HEK293 (cell line): Measurements from ENCODE around the gene PDE4D.

Experiments
- CTCF ChIA-PET: fragments of 350-600 bp; formaldehyde crosslinking; extraction: SDS; loops from one replicate; lab custom pipeline; 2021; ENCODE audit warnings: antibody characterized with exemption; lab: Yijun Ruan, JAX
- POLR2A ChIA-PET: fragments of 300-600 bp; formaldehyde crosslinking; extraction: SDS; loops from one replicate; lab custom pipeline; 2020; ENCODE audit warnings: antibody characterized with exemption, inconsistent platforms; lab: Yijun Ruan, JAX
- H3K27ac ChIP-seq: fragments of 200-500 bp; sonication (Bioruptor generic); 2 replicates; pipeline ENCODE4 v1.5.1; 2014; ENCODE audit warnings: low read depth, low read length, control low read depth, inconsistent platforms; ENCODE audit errors: extremely low read depth
- H3K36me3 ChIP-seq, 2 experiments: fragments of 200-500 bp in 1 of 2; sonication (Bioruptor generic) in 1 of 2; 1 replicate in 1 of 2; 2 replicates in 1 of 2; pipeline ENCODE4 v1.5.1; 2014 to 2017; ENCODE audit warnings: inconsistent platforms in 2 of 2, low read length in 2 of 2; ENCODE audit not compliant: control insufficient read depth in 2 of 2, insufficient read depth in 1 of 2
- H3K4me1 ChIP-seq: fragments of 200-500 bp; sonication (Bioruptor generic); 2 replicates; pipeline ENCODE4 v1.5.1; 2014; ENCODE audit warnings: mild to moderate bottlenecking, low read length, inconsistent platforms; ENCODE audit not compliant: control insufficient read depth, insufficient read depth
- H3K4me3 ChIP-seq: 2 replicates; pipeline ENCODE4 v1.5.1; 2011; ENCODE audit warnings: low read depth, mild to moderate bottlenecking, control low read depth, low read length, moderate library complexity
- H3K9me3 ChIP-seq: fragments of 200-500 bp; sonication (Bioruptor generic); 2 replicates; pipeline ENCODE4 v1.5.1; 2014; ENCODE audit warnings: low read depth, low read length, inconsistent platforms; ENCODE audit not compliant: control insufficient read depth, insufficient read depth
- KLF10 ChIP-seq: fragments of 450-650 bp; IDR thresholded peaks from 2 replicates; pipeline ENCODE4 v1.5.1; 2018; ENCODE audit warnings: missing biosample characterization, mild to moderate bottlenecking, missing genetic modification characterization
- SCRT1 ChIP-seq: fragments of 450-650 bp; formaldehyde crosslinking; IDR thresholded peaks from 2 replicates; pipeline ENCODE4 v1.5.1; 2016; ENCODE audit warnings: missing biosample characterization, missing genetic modification characterization, borderline replicate concordance
- SCRT2 ChIP-seq: fragments of 450-650 bp; formaldehyde crosslinking; IDR thresholded peaks from 2 replicates; pipeline ENCODE4 v1.5.1; 2016; ENCODE audit warnings: missing biosample characterization, missing genetic modification characterization
- TRIM28 ChIP-seq: IDR thresholded peaks from 2 replicates; pipeline ENCODE4 v1.6.1; 2011; ENCODE audit warnings: low read length, control low read depth, borderline replicate concordance
- ZNF140 ChIP-seq: fragments of 450-650 bp; formaldehyde crosslinking; IDR thresholded peaks from 2 replicates; pipeline ENCODE4 v1.5.1; 2016; ENCODE audit warnings: missing biosample characterization, missing genetic modification characterization
- ZNF146 ChIP-seq: fragments of 450-650 bp; formaldehyde crosslinking; IDR thresholded peaks from 2 replicates; pipeline ENCODE4 v1.5.1; 2016; ENCODE audit warnings: missing biosample characterization, missing genetic modification characterization
- ZNF157 ChIP-seq: fragments of 450-650 bp; formaldehyde crosslinking; IDR thresholded peaks from 2 replicates; pipeline ENCODE4 v1.5.1; 2016; ENCODE audit warnings: missing biosample characterization, missing genetic modification characterization
- ZNF174 ChIP-seq: fragments of 450-650 bp; formaldehyde crosslinking; IDR thresholded peaks from 2 replicates; pipeline ENCODE4 v1.5.0; 2017; ENCODE audit warnings: missing biosample characterization, mild to moderate bottlenecking, missing genetic modification characterization
- ZNF184 ChIP-seq: fragments of 450-650 bp; IDR thresholded peaks from 2 replicates; pipeline ENCODE4 v1.5.1; 2018; ENCODE audit warnings: missing biosample characterization, mild to moderate bottlenecking, missing genetic modification characterization
- ZNF302 ChIP-seq: fragments of 450-650 bp; formaldehyde crosslinking; IDR thresholded peaks from 2 replicates; pipeline ENCODE4 v1.5.1; 2016; ENCODE audit warnings: missing biosample characterization, missing genetic modification characterization, low read depth
- ZNF354C ChIP-seq: fragments of 450-650 bp; formaldehyde crosslinking; IDR thresholded peaks from 2 replicates; pipeline ENCODE4 v1.5.1; 2016; ENCODE audit warnings: missing biosample characterization, missing genetic modification characterization, low read depth, borderline replicate concordance
- ZNF394 ChIP-seq: fragments of 450-650 bp; formaldehyde crosslinking; IDR thresholded peaks from 2 replicates; pipeline ENCODE4 v1.5.1; 2016; ENCODE audit warnings: missing biosample characterization, missing genetic modification characterization, mild to moderate bottlenecking, moderate library complexity, borderline replicate concordance
- ZNF530 ChIP-seq: fragments of 450-650 bp; formaldehyde crosslinking; IDR thresholded peaks from 2 replicates; pipeline ENCODE4 v1.5.1; 2016; ENCODE audit warnings: low read depth, missing biosample characterization, missing genetic modification characterization
- ZNF571 ChIP-seq: fragments of 450-650 bp; formaldehyde crosslinking; IDR thresholded peaks from 2 replicates; pipeline ENCODE4 v1.5.0; 2017; ENCODE audit warnings: missing biosample characterization, missing genetic modification characterization
- ZNF610 ChIP-seq: fragments of 450-650 bp; formaldehyde crosslinking; IDR thresholded peaks from 2 replicates; pipeline ENCODE4 v1.5.1; 2016; ENCODE audit warnings: missing biosample characterization, missing genetic modification characterization, borderline replicate concordance
- ZNF629 ChIP-seq: fragments of 450-650 bp; formaldehyde crosslinking; IDR thresholded peaks from 2 replicates; pipeline ENCODE4 v1.5.1; 2017; ENCODE audit warnings: missing biosample characterization, missing genetic modification characterization
- ZNF654 ChIP-seq: fragments of 450-650 bp; formaldehyde crosslinking; IDR thresholded peaks from 2 replicates; pipeline ENCODE4 v1.5.1; 2016; ENCODE audit warnings: low read depth, missing biosample characterization, missing genetic modification characterization
- ZNF664 ChIP-seq: fragments of 450-650 bp; formaldehyde crosslinking; IDR thresholded peaks from 2 replicates; pipeline ENCODE4 v1.5.1; 2016; ENCODE audit warnings: missing biosample characterization, missing genetic modification characterization
- ZNF837 ChIP-seq: fragments of 450-650 bp; formaldehyde crosslinking; IDR thresholded peaks from 2 replicates; pipeline ENCODE4 v1.5.1; 2016; ENCODE audit warnings: missing biosample characterization, missing genetic modification characterization
- ZSCAN16 ChIP-seq: fragments of 450-650 bp; formaldehyde crosslinking; IDR thresholded peaks from 2 replicates; pipeline ENCODE4 v1.5.1; 2016; ENCODE audit warnings: missing biosample characterization, missing genetic modification characterization
- TF ChIP-seq, protein P1 (sequence below): fragments of 450-650 bp; formaldehyde crosslinking; IDR thresholded peaks from 2 replicates; pipeline ENCODE4 v1.5.1; 2016; ENCODE audit warnings: missing biosample characterization, missing genetic modification characterization, low read depth
- TF ChIP-seq, protein P2 (sequence below): fragments of 450-650 bp; formaldehyde crosslinking; IDR thresholded peaks from 2 replicates; pipeline ENCODE4 v1.5.1; 2017; ENCODE audit warnings: missing biosample characterization, missing genetic modification characterization
- TF ChIP-seq, protein P3 (sequence below): fragments of 450-650 bp; formaldehyde crosslinking; IDR thresholded peaks from 2 replicates; pipeline ENCODE4 v1.5.1; 2016; ENCODE audit warnings: missing biosample characterization, missing genetic modification characterization
- TF ChIP-seq, protein P4 (sequence below): fragments of 450-650 bp; formaldehyde crosslinking; IDR thresholded peaks from 2 replicates; pipeline ENCODE4 v1.5.1; 2017; ENCODE audit warnings: missing biosample characterization, missing genetic modification characterization

The PDE4D gene

DNA sequence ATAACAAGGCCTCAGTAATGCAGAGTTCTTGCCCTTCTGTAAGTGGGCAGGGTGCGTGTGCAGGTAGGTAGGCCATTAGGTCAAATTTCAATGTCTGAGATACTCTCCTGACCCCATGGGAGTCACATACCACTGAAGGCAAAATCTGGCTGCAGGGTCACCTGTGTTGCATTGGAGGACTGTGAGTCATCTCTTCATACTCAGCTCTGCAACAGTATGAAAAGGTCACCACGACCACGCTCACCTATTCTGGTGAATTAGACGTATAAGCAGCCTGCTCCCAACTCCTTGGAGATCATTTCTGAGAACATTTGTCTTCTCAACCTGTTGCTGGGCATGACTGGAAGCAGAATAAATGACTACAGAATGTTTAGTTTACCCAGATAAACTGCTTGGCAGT, 599.8 kb downstream of the PDE4D start:
- H3K27ac ChIP-seq, result no peak overlapping the region
- POLR2A ChIA-PET, result no interaction called here

DNA sequence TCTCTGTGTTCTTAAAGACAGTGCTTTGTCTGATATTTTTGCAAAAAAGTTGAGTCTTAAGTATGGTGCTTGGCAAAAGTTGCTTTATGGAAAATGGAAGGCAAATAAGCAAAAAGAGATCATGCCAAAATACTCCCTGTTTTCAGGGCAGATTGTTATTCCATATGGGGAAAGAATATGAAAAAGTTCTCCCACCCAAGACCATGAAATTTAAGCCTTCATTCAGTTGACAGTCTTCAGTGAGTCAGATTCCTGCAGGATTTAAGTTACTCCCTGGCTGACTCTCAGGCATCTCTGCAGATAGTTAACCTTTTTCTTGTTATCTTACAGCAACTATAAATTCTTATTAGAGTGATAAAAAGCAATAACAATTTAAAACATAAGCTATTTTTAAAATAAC, 601.6 kb downstream of the PDE4D start:
- Histone ChIP-seq H3K4me1 (peaks cover 15% of the 10 kb centered on the region), H3K27ac (no peak overlapping the region), H3K4me3 (no peak overlapping the region), H3K9me3 (no peaks in the 10 kb centered on the region), H3K36me3 (no peaks in the 10 kb centered on the region)
- TF ChIP-seq ZNF664 (tag by site-specific recombination), result no peak
- TF ChIP-seq ZNF571 (tag by site-specific recombination), result no peak
- TF ChIP-seq TRIM28, result no peak
- no peak for TF ChIP-seq ZNF302
- TF ChIP-seq ZNF174 (tag by site-specific recombination), result no peak
- TF ChIP-seq ZNF184, result no peak
- TF ChIP-seq KLF10 (tag by site-specific recombination), result no peak
- no peak for TF ChIP-seq ZNF354C (tag by site-specific recombination)
- no peak for TF ChIP-seq ZNF837 (tag by site-specific recombination)
- ChIA-PET POLR2A (no interaction called here), CTCF (interaction anchor here (0.5 to 1.8 kb wide), 3 partner anchors 9 to 75 kb away, joined by 3 to 5 read pairs (median 5); no protein-coding TSS in a partner anchor)

More for the DNA sequence above, 599.8 kb downstream of the PDE4D start:
- no peaks in the 10 kb centered on the region for H3K9me3 ChIP-seq
- H3K4me3 ChIP-seq, result no peak overlapping the region
- CTCF ChIA-PET, result no interaction called here
- peak; percentile 79 for TF ChIP-seq SCRT2 (tag by site-specific recombination)
- no peak for TF ChIP-seq ZNF530
- H3K4me1 ChIP-seq, result peaks cover 19% of the 10 kb centered on the region
- H3K36me3 ChIP-seq, result no peaks in the 10 kb centered on the region

DNA sequence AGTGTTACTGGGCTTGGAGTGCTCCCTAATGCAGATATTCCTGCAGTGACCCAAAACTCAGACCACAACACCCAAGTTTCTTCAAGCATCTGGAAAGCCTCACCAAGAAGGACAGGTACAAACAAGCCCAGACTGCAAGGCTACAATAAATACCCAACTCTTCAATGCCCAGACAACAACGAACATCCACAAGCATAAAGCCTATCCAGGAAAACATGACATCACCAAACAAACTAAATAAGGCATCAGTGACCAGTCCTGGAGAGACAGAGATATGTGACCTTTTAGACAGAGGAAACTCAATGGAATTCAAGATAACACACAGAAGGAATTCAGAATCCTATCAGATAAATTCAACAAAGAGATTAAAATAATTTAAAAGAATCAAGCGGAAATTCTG, 605.6 kb downstream of the PDE4D start:
- TF ChIP-seq, protein P1, sequence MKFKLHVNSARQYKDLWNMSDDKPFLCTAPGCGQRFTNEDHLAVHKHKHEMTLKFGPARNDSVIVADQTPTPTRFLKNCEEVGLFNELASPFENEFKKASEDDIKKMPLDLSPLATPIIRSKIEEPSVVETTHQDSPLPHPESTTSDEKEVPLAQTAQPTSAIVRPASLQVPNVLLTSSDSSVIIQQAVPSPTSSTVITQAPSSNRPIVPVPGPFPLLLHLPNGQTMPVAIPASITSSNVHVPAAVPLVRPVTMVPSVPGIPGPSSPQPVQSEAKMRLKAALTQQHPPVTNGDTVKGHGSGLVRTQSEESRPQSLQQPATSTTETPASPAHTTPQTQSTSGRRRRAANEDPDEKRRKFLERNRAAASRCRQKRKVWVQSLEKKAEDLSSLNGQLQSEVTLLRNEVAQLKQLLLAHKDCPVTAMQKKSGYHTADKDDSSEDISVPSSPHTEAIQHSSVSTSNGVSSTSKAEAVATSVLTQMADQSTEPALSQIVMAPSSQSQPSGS (tag by site-specific recombination), result peak; percentile 88
- TF ChIP-seq, protein P2, sequence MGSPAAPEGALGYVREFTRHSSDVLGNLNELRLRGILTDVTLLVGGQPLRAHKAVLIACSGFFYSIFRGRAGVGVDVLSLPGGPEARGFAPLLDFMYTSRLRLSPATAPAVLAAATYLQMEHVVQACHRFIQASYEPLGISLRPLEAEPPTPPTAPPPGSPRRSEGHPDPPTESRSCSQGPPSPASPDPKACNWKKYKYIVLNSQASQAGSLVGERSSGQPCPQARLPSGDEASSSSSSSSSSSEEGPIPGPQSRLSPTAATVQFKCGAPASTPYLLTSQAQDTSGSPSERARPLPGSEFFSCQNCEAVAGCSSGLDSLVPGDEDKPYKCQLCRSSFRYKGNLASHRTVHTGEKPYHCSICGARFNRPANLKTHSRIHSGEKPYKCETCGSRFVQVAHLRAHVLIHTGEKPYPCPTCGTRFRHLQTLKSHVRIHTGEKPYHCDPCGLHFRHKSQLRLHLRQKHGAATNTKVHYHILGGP, result peak; percentile 83
- TF ChIP-seq ZNF146 (tag by site-specific recombination) (no peak), ZNF610 (no peak), ZNF629 (tag by site-specific recombination) (peak; percentile 34)
- Histone ChIP-seq H3K27ac (no peak overlapping the region; the same call in 1 of the 2 replicates), H3K9me3 (no peaks in the 10 kb centered on the region), H3K36me3 (no peaks in the 10 kb centered on the region), H3K4me1 (peaks cover 15% of the 10 kb centered on the region), H3K4me3 (no peak overlapping the region)
- POLR2A ChIA-PET, result no interaction called here
- CTCF ChIA-PET, result interaction anchor here (0.7 kb wide), 1 partner anchor 11 kb away, joined by 3 read pairs; no protein-coding TSS in a partner anchor

DNA sequence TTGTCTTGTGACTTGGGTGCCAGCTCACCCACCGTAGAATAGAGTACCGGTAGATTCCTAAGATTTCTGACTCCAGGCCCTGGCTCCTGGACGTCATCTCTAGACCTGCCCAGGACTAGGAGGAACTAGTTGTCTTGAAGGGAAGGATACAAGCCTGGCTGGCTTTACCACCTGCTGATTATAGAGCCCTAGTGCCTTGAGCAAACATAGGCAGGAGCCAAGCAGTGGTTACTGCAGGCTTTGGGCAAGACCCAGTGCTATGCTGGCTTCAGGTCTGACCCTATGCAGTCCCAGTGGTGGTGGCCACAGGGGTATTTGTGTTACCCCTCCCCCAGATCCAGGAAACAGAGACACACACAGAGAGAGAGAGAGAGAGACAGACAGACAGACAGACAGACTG, 606.2 kb downstream of the PDE4D start:
- ChIA-PET CTCF (interaction anchor here (0.6 to 0.8 kb wide), 2 partner anchors 99 to 215 kb away, joined by 3 read pairs; no protein-coding TSS in a partner anchor), POLR2A (no interaction called here)
- no peaks in the 10 kb centered on the region for H3K36me3 ChIP-seq
- no peak overlapping the region; the same call in 1 of the 2 replicates for H3K27ac ChIP-seq
- H3K9me3 ChIP-seq, result no peaks in the 10 kb centered on the region
- H3K4me3 ChIP-seq, result no peak overlapping the region
- H3K4me1 ChIP-seq, result peaks cover 15% of the 10 kb centered on the region
- TF ChIP-seq ZNF140 (tag by site-specific recombination) (no peak), ZNF654 (tag by site-specific recombination) (no peak), ZNF157 (tag by site-specific recombination) (no peak), ZSCAN16 (tag by site-specific recombination) (no peak), ZNF394 (tag by site-specific recombination) (no peak), SCRT1 (tag by site-specific recombination) (0 out of 2 replicates have a peak, but pooled peaks have one; percentile 7), ZNF629 (tag by site-specific recombination) (no peak)
- TF ChIP-seq, protein P3, sequence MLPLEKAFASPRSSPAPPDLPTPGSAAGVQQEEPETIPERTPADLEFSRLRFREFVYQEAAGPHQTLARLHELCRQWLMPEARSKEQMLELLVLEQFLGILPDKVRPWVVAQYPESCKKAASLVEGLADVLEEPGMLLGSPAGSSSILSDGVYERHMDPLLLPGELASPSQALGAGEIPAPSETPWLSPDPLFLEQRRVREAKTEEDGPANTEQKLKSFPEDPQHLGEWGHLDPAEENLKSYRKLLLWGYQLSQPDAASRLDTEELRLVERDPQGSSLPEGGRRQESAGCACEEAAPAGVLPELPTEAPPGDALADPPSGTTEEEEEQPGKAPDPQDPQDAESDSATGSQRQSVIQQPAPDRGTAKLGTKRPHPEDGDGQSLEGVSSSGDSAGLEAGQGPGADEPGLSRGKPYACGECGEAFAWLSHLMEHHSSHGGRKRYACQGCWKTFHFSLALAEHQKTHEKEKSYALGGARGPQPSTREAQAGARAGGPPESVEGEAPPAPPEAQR (tag by site-specific recombination), result no peak
- TF ChIP-seq, protein P4, sequence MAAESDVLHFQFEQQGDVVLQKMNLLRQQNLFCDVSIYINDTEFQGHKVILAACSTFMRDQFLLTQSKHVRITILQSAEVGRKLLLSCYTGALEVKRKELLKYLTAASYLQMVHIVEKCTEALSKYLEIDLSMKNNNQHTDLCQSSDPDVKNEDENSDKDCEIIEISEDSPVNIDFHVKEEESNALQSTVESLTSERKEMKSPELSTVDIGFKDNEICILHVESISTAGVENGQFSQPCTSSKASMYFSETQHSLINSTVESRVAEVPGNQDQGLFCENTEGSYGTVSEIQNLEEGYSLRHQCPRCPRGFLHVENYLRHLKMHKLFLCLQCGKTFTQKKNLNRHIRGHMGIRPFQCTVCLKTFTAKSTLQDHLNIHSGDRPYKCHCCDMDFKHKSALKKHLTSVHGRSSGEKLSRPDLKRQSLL (tag by site-specific recombination), result peak; percentile 76; the same call in 1 of the 2 replicates
